GM12878 (cell line): ENCODE measurements around the gene TOMM40. TPM values are rescaled to one million over a fixed set of nuclear protein-coding genes. Genes with fewer than 3 reads are reported as not detected.

Experiments
- ATAC-seq: fragments of 200-7000 bp; cut with Tn5 transposase; 3 replicates; pipeline ENCODE4 v1.9.1; 2020; ENCODE audit warnings: mild to moderate bottlenecking, moderate library complexity
- BruUV-seq: library from RNA; stranded (reverse); fragments of 400-500 nt; replicated peaks from 2 replicates; lab custom pipeline; 2021; lab: Mats Ljungman, UMichigan
- CTCF ChIA-PET: fragments of 300-600 bp; sonication (Branson Sonifier 250); formaldehyde crosslinking; extraction: SDS; loops from one replicate; lab custom pipeline; 2021; ENCODE audit warnings: inconsistent platforms; lab: Yijun Ruan, JAX
- POLR2A ChIA-PET: fragments of 350-600 bp; formaldehyde crosslinking; extraction: SDS; loops from one replicate; lab custom pipeline; 2021; ENCODE audit warnings: inconsistent platforms; lab: Charles Lee
- RAD21 ChIA-PET: fragments of 300-600 bp; sonication (Branson Sonifier 250); formaldehyde crosslinking; loops from one replicate; lab custom pipeline; 2023; ENCODE audit warnings: antibody characterized with exemption; ENCODE audit not compliant: unreplicated experiment; lab: Charles Lee
- SMC1A ChIA-PET: fragments of 300-600 bp; sonication (Branson Sonifier 250); formaldehyde crosslinking; loops from one replicate; lab custom pipeline; 2023; ENCODE audit not compliant: unreplicated experiment, uncharacterized antibody; lab: Charles Lee
- DNase-seq: peaks from one replicate; pipeline ENCODE4 v3.0.0-alpha.2; 2011; ENCODE audit warnings: low read depth, low spot score
- FAIRE-seq: peaks from 3 replicates; lab custom pipeline; 2011; peaks lifted over from hg19 to GRCh38; lab: Jason Lieb, UNC
- H2AFZ ChIP-seq: 2 replicates; pipeline ENCODE4 v1.6.0; 2011; ENCODE audit warnings: low read depth, low read length, control low read depth; ENCODE audit not compliant: control insufficient read depth
- H3K27ac ChIP-seq: 2 replicates; pipeline ENCODE4 v1.5.1; 2011; ENCODE audit warnings: control low read depth; ENCODE audit not compliant: control insufficient read depth, insufficient read depth
- H3K27me3 ChIP-seq, 2 experiments: replicated peaks in 1 of 2; 2 replicates each; pipeline versions ENCODE4 v1.6.0 to v1.6.1; 2011; ENCODE audit warnings: low read length in 1 of 2; ENCODE audit not compliant: control insufficient read depth in 2 of 2, insufficient read depth in 2 of 2
- H3K36me3 ChIP-seq, 2 experiments: 2 replicates each; pipeline ENCODE4 v1.5.1; 2011; ENCODE audit warnings: low read length in 1 of 2; ENCODE audit not compliant: control insufficient read depth in 2 of 2, insufficient read depth in 2 of 2
- H3K4me1 ChIP-seq: 2 replicates; pipeline ENCODE4 v1.6.1; 2011; ENCODE audit warnings: mild to moderate bottlenecking, low read length, moderate library complexity, mixed read lengths; ENCODE audit not compliant: control insufficient read depth, insufficient read depth
- H3K4me2 ChIP-seq: 2 replicates; pipeline ENCODE4 v1.6.0; 2011; ENCODE audit warnings: control low read depth; ENCODE audit not compliant: control insufficient read depth, insufficient read depth
- H3K4me3 ChIP-seq: fragments of 200-600 bp; sonication (generic); 2 replicates; pipeline ENCODE4 v1.5.1; 2016
- H3K79me2 ChIP-seq: 2 replicates; pipeline ENCODE4 v1.6.0; 2011; ENCODE audit warnings: low read length; ENCODE audit not compliant: control insufficient read depth, insufficient read depth
- H3K9ac ChIP-seq: 2 replicates; pipeline ENCODE4 v1.8.0; 2011; ENCODE audit warnings: low read length, control low read depth, mixed read lengths; ENCODE audit not compliant: control insufficient read depth, insufficient read depth
- H3K9me3 ChIP-seq: replicated peaks from 3 replicates; pipeline ENCODE4 v1.5.1; 2011; ENCODE audit warnings: mild to moderate bottlenecking, low read length; ENCODE audit not compliant: control insufficient read depth, insufficient read depth
- H4K20me1 ChIP-seq: 2 replicates; pipeline ENCODE4 v1.6.0; 2011; ENCODE audit not compliant: control insufficient read depth, insufficient read depth
- BMI1 ChIP-seq: fragments of 450-650 bp; IDR thresholded peaks from 2 replicates; pipeline ENCODE4 v1.6.1; 2016; ENCODE audit warnings: mild to moderate bottlenecking, moderate library complexity, borderline replicate concordance
- NRF1 ChIP-seq: conservative IDR thresholded peaks from 2 replicates; pipeline ENCODE4 v1.6.1; 2011; ENCODE audit warnings: mild to moderate bottlenecking, low read depth, low read length, improper control_type of control experiment
- RBBP5 ChIP-seq: fragments of 200-600 bp; sonication (generic); conservative IDR thresholded peaks from 2 replicates; pipeline ENCODE4 v1.6.1; 2016
- SMAD1 ChIP-seq: fragments of 450-650 bp; IDR thresholded peaks from 2 replicates; pipeline ENCODE4 v1.6.1; 2018; ENCODE audit warnings: mild to moderate bottlenecking, low read depth; ENCODE audit not compliant: partially characterized antibody
- SREBF1 ChIP-seq: IDR thresholded peaks from 2 replicates; pipeline ENCODE4 v1.6.1; 2012; ENCODE audit warnings: mild to moderate bottlenecking, low read length
- SREBF2 ChIP-seq: IDR thresholded peaks from 2 replicates; pipeline ENCODE4 v1.6.1; 2012; ENCODE audit warnings: mild to moderate bottlenecking, low read length
- USF1 ChIP-seq: IDR thresholded peaks from 2 replicates; pipeline ENCODE4 v1.6.1; 2011; ENCODE audit warnings: borderline replicate concordance, low read depth, mild to moderate bottlenecking, moderate library complexity, mixed read lengths, low read length; ENCODE audit not compliant: insufficient read depth; ENCODE audit errors: extremely low read length
- YY1 ChIP-seq: IDR thresholded peaks from 2 replicates; pipeline ENCODE4 v1.6.1; 2011; ENCODE audit warnings: low read depth, mild to moderate bottlenecking, low read length
- WGBS: methylation state at CpG from one replicate; pipeline ENCODE4 v1.1.6; 2016; ENCODE audit warnings: low lambda C conversion rate; ENCODE audit not compliant: insufficient replicate concordance, insufficient coverage; ENCODE audit errors: missing lambda C conversion rate; 5-methylcytosine and 5-hydroxymethylcytosine counted together
- in situ Hi-C: fragments of 300-500 bp; cut with MboI; formaldehyde crosslinking; loops from 9 replicates; pipeline ENCODE4 v1.14.3; 2018; ENCODE audit warnings: mixed read lengths
- intact Hi-C: fragments of 100-400 bp; cut with micrococcal nuclease; formaldehyde crosslinking; loops from one replicate; pipeline ENCODE4 v1.14.2; 2022; ENCODE audit not compliant: unreplicated experiment
- polyA plus RNA-seq, 11 experiments: library from polyadenylated mRNA; depleted of rRNA in 4 of 11; unstranded in 6 of 11; stranded (reverse) in 5 of 11; fragments of >200 nt; fragmentation: Nextera tagmentation in 4 of 11; fragmentation: Illumina TruSeq in 1 of 11; extraction: Ambion mirVana in 4 of 11; extraction: Trizol in 1 of 11; gene quantifications; 1 replicate in 1 of 11; 2 replicates in 10 of 11; pipeline versions ENCODE4 v1.2.1 to v1.2.3, GENCODE V29; 2011 to 2016; ENCODE audit warnings: inconsistent platforms in 2 of 11, missing spikeins in 2 of 11, low read depth in 1 of 11
- total RNA-seq, 4 experiments: library from RNA; depleted of rRNA in 3 of 4; stranded (reverse); fragments of >200 nt in 3 of 4; fragmentation: Illumina TruSeq in 1 of 4; extraction: Trizol in 1 of 4; gene quantifications; 2 replicates each; pipeline versions ENCODE4 v1.2.1 to v1.2.3, GENCODE V29; 2013 to 2021

TOMM40 gene
- total and polyA plus RNA-seq, 10 of the 15 experiments (the other 5 are each of a cell fraction or from before 2014, with no cell fraction given) = 0.85 to 221 (median 99.9) TPM

GRCh38 chr19:44947041-44947581 is 56.1 kb downstream of the TOMM40 start:
- Histone ChIP-seq H3K27ac (no peak overlapping the region), H3K4me1 (peaks cover 10% of the 10 kb centered on the region), H3K9ac (no peak overlapping the region), H3K4me3 (no peak overlapping the region), H2AFZ (no peak overlapping the region), H3K79me2 (no peaks in the 10 kb centered on the region), H3K4me2 (no peak overlapping the region), H3K27me3 (no peaks in the 10 kb centered on the region), H3K9me3 (no peaks in the 10 kb centered on the region), H4K20me1 (no peaks in the 10 kb centered on the region), H3K36me3 (no peaks in the 10 kb centered on the region)
- in situ Hi-C loops = no loop called here
- BruUV-seq = no TSS peak
- POLR2A ChIA-PET = no interaction called here
- TF ChIP-seq USF1 = no peak
- no peak for TF ChIP-seq RBBP5
- TF ChIP-seq BMI1 = no peak
- TF ChIP-seq SREBF1 = no peak
- no peak for TF ChIP-seq YY1
- TF ChIP-seq SMAD1 = no peak
- no peak for TF ChIP-seq SREBF2
- no peak for TF ChIP-seq NRF1
- SMC1A ChIA-PET = no interaction called here
- RAD21 ChIA-PET = no interaction called here
- WGBS = 89% methylated on average over 13 of the region's 13 CpGs
- FAIRE-seq = no peak
- no peak for DNase-seq
- CTCF ChIA-PET = interaction anchor here (1.2 kb wide), 1 partner anchor 39 kb away, joined by 4 read pairs; no protein-coding TSS in a partner anchor
- intact Hi-C loops = no loop called here
- ATAC-seq = no peak
